ENCODE measurements around the gene PSMD11. TPM values are rescaled to one million over a fixed set of nuclear protein-coding genes. Genes with fewer than 3 reads are reported as not detected.

Gene PSMD11
- total and polyA plus RNA-seq, 2 of the 13 experiments (the other 11 are each of a cell fraction or from before 2014, with no cell fraction given) = 69.8 to 152 TPM

GRCh38 chr17:32444301-32445073 is at the start of gene PSMD11 (continued):
- TF ChIP-seq, protein P1, sequence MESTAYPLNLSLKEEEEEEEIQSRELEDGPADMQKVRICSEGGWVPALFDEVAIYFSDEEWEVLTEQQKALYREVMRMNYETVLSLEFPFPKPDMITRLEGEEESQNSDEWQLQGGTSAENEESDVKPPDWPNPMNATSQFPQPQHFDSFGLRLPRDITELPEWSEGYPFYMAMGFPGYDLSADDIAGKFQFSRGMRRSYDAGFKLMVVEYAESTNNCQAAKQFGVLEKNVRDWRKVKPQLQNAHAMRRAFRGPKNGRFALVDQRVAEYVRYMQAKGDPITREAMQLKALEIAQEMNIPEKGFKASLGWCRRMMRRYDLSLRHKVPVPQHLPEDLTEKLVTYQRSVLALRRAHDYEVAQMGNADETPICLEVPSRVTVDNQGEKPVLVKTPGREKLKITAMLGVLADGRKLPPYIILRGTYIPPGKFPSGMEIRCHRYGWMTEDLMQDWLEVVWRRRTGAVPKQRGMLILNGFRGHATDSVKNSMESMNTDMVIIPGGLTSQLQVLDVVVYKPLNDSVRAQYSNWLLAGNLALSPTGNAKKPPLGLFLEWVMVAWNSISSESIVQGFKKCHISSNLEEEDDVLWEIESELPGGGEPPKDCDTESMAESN (CRISPR knock-in tag; conservative IDR thresholded peaks at IDR 0.05) = peak; percentile 55; the same call in 1 of the 2 replicates
- TF ChIP-seq ZNF563 (CRISPR knock-in tag; IDR thresholded peaks at IDR 0.05) = peak; percentile 80
- no peak for TF ChIP-seq ZNF75D (CRISPR knock-in tag; IDR thresholded peaks at IDR 0.05; ENCODE audit: borderline replicate concordance)
- no peak for TF ChIP-seq TCF7L2 (IDR thresholded peaks at IDR 0.05; ENCODE audit: low read depth, low read length)
- TF ChIP-seq, protein P2, sequence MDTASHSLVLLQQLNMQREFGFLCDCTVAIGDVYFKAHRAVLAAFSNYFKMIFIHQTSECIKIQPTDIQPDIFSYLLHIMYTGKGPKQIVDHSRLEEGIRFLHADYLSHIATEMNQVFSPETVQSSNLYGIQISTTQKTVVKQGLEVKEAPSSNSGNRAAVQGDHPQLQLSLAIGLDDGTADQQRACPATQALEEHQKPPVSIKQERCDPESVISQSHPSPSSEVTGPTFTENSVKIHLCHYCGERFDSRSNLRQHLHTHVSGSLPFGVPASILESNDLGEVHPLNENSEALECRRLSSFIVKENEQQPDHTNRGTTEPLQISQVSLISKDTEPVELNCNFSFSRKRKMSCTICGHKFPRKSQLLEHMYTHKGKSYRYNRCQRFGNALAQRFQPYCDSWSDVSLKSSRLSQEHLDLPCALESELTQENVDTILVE (CRISPR knock-in tag; IDR thresholded peaks at IDR 0.05) = no peak
- TF ChIP-seq ETV6 (CRISPR knock-in tag; conservative IDR thresholded peaks at IDR 0.05) = no peak
- TF ChIP-seq ETV5 (CRISPR knock-in tag; IDR thresholded peaks at IDR 0.05; ENCODE audit: borderline replicate concordance) = no peak
- TF ChIP-seq, protein P3, sequence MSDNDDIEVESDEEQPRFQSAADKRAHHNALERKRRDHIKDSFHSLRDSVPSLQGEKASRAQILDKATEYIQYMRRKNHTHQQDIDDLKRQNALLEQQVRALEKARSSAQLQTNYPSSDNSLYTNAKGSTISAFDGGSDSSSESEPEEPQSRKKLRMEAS (IDR thresholded peaks at IDR 0.05) = peak; percentile 6; the same call in 1 of the 2 replicates
- TF ChIP-seq HNRNPUL1 (IDR thresholded peaks at IDR 0.05; ENCODE audit: low read depth, low read length) = 0 out of 2 replicates have a peak, but pooled peaks have one; percentile 34
- peak; percentile 53; the same call in 1 of the 2 replicates for TF ChIP-seq KDM5B (CRISPR knock-in tag; IDR thresholded peaks at IDR 0.05; ENCODE audit: borderline replicate concordance)
- no peak for TF ChIP-seq SNRNP70 (IDR thresholded peaks at IDR 0.05; ENCODE audit: low read depth, low read length)
- TF ChIP-seq, protein P4, sequence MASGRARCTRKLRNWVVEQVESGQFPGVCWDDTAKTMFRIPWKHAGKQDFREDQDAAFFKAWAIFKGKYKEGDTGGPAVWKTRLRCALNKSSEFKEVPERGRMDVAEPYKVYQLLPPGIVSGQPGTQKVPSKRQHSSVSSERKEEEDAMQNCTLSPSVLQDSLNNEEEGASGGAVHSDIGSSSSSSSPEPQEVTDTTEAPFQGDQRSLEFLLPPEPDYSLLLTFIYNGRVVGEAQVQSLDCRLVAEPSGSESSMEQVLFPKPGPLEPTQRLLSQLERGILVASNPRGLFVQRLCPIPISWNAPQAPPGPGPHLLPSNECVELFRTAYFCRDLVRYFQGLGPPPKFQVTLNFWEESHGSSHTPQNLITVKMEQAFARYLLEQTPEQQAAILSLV (CRISPR knock-in tag; IDR thresholded peaks at IDR 0.05; ENCODE audit: borderline replicate concordance) = peak; percentile 49; the same call in 1 of the 2 replicates
- TF ChIP-seq ZGPAT (CRISPR knock-in tag; IDR thresholded peaks at IDR 0.05) = peak; percentile 89
- peak; percentile 82 for TF ChIP-seq TAF1 (CRISPR knock-in tag; IDR thresholded peaks at IDR 0.05)
- TF ChIP-seq EEA1 (CRISPR knock-in tag; IDR thresholded peaks at IDR 0.05; ENCODE audit: borderline replicate concordance) = peak; percentile 71; the same call in 1 of the 2 replicates
- peak; percentile 63; the same call in 1 of the 2 replicates for TF ChIP-seq NFKB2 (CRISPR knock-in tag; IDR thresholded peaks at IDR 0.05; ENCODE audit: borderline replicate concordance)
- TF ChIP-seq SAFB2 (CRISPR knock-in tag; IDR thresholded peaks at IDR 0.05; ENCODE audit: borderline replicate concordance, low read depth) = peak; percentile 89; the same call in 1 of the 2 replicates
- peak; percentile 71; the same call in 1 of the 2 replicates for TF ChIP-seq MAZ (IDR thresholded peaks at IDR 0.05; ENCODE audit: borderline replicate concordance, low read depth, low read length)
- TF ChIP-seq MAZ (CRISPR knock-in tag; IDR thresholded peaks at IDR 0.05; ENCODE audit: low read depth) = peak; percentile 87
- TF ChIP-seq, protein P5, sequence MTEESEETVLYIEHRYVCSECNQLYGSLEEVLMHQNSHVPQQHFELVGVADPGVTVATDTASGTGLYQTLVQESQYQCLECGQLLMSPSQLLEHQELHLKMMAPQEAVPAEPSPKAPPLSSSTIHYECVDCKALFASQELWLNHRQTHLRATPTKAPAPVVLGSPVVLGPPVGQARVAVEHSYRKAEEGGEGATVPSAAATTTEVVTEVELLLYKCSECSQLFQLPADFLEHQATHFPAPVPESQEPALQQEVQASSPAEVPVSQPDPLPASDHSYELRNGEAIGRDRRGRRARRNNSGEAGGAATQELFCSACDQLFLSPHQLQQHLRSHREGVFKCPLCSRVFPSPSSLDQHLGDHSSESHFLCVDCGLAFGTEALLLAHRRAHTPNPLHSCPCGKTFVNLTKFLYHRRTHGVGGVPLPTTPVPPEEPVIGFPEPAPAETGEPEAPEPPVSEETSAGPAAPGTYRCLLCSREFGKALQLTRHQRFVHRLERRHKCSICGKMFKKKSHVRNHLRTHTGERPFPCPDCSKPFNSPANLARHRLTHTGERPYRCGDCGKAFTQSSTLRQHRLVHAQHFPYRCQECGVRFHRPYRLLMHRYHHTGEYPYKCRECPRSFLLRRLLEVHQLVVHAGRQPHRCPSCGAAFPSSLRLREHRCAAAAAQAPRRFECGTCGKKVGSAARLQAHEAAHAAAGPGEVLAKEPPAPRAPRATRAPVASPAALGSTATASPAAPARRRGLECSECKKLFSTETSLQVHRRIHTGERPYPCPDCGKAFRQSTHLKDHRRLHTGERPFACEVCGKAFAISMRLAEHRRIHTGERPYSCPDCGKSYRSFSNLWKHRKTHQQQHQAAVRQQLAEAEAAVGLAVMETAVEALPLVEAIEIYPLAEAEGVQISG (CRISPR knock-in tag; IDR thresholded peaks at IDR 0.05) = peak; percentile 96
